ENCODE results near the gene TEX2. TPM values are rescaled to one million over a fixed set of nuclear protein-coding genes. Genes with fewer than 3 reads are reported as not detected.

The TEX2 gene
- polyA plus RNA-seq, 1 of the 3 experiments (the other 2 are of a cell fraction): 24.0 TPM

- no peak for DNase-seq
- no peaks in the 10 kb centered on the region for H3K27me3 ChIP-seq (ENCODE audit: insufficient read depth)
- TF ChIP-seq POLR2AphosphoS5 (IDR thresholded peaks at IDR 0.05; ENCODE audit: low read depth, low read length) (no peak), FOXM1 (IDR thresholded peaks at IDR 0.05; ENCODE audit: low read depth) (no peak), MEF2A (IDR thresholded peaks at IDR 0.05; ENCODE audit: borderline replicate concordance, low read depth) (no peak), NFIC (IDR thresholded peaks at IDR 0.05; ENCODE audit: borderline replicate concordance) (no peak), SMC3 (IDR thresholded peaks at IDR 0.05; ENCODE audit: low read depth, low read length) (no peak), USF2 (IDR thresholded peaks at IDR 0.05; ENCODE audit: borderline replicate concordance, low read depth, low read length) (no peak), TEAD4 (IDR thresholded peaks at IDR 0.05; ENCODE audit: borderline replicate concordance, insufficient read depth) (no peak), EZH2phosphoT487 (IDR thresholded peaks at IDR 0.05; ENCODE audit: borderline replicate concordance, low read depth) (no peak), PBX3 (IDR thresholded peaks at IDR 0.05) (no peak), MXI1 (IDR thresholded peaks at IDR 0.05; ENCODE audit: low read depth, low read length) (no peak), SIN3A (IDR thresholded peaks at IDR 0.05; ENCODE audit: borderline replicate concordance, low read depth, low read length) (no peak), GABPA (IDR thresholded peaks at IDR 0.05; ENCODE audit: low read depth) (no peak), NRF1 (IDR thresholded peaks at IDR 0.05; ENCODE audit: low read depth, low read length) (no peak), MAX (IDR thresholded peaks at IDR 0.05; ENCODE audit: low read depth) (no peak), RFX5 (IDR thresholded peaks at IDR 0.05; ENCODE audit: low read length) (no peak), TCF12 (IDR thresholded peaks at IDR 0.05) (no peak), RAD21 (IDR thresholded peaks at IDR 0.05; ENCODE audit: low read length) (no peak)
- H3K9me2 ChIP-seq: no peaks in the 10 kb centered on the region
- POLR2A ChIA-PET: no interaction called here
- H3K36me3 ChIP-seq (replicated peaks in 1 of 2; ENCODE audit: control insufficient read depth in 1 of 2, insufficient read depth in 2 of 2, low read length in 1 of 2): peaks cover 6 to 8% of the 10 kb centered on the region in 2 experiments
- H4K20me1 ChIP-seq (ENCODE audit: insufficient read depth): no peaks in the 10 kb centered on the region
- no peak overlapping the region; a peak in 1 of 4 replicates for H3K27ac ChIP-seq (ENCODE audit: low read depth in 2 of 2, low read length in 1 of 2)
- H2AFZ ChIP-seq (ENCODE audit: low read depth): no peak overlapping the region
- peaks cover 32 to 45% of the 10 kb centered on the region in 2 experiments for H3K4me1 ChIP-seq (ENCODE audit: control insufficient read depth in 1 of 2, insufficient read depth in 2 of 2, low read depth in 1 of 2, low read length in 1 of 2)
- H3K4me2 ChIP-seq: no peak overlapping the region; the same call in 1 of the 2 replicates
- H3K4me3 ChIP-seq (ENCODE audit: low read depth in 2 of 2, low read length in 1 of 2): no peak overlapping the region
- H3K79me2 ChIP-seq (ENCODE audit: insufficient read depth): peaks cover 91% of the 10 kb centered on the region
- 82% methylated on average over 2 of the region's 2 CpGs for WGBS (ENCODE audit: low lambda C conversion rate)
- no peaks in the 10 kb centered on the region for H3K9me3 ChIP-seq
- peaks cover 34% of the 10 kb centered on the region for H3F3A ChIP-seq (replicated peaks; ENCODE audit: insufficient read depth)
- CTCF ChIA-PET: interaction anchor here (0.6 to 2.1 kb wide), 4 partner anchors 10 to 286 kb away, joined by 3 to 8 read pairs (median 5); no protein-coding TSS in a partner anchor
- H3K9ac ChIP-seq: no peak overlapping the region
Measured at GRCh38 chr17:64205804-64206203, 57.3 kb downstream of the TEX2 start.

GRCh38 chr17:64203630-64204029 lies 59.4 kb downstream of the TEX2 start:
- 68% methylated on average over 4 of the region's 4 CpGs for WGBS (ENCODE audit: low lambda C conversion rate)
- peaks cover 0 to 8% of the 10 kb centered on the region in 2 experiments for H3K36me3 ChIP-seq (replicated peaks in 1 of 2; ENCODE audit: control insufficient read depth in 1 of 2, insufficient read depth in 2 of 2, low read length in 1 of 2)
- TF ChIP-seq USF1 (IDR thresholded peaks at IDR 0.05; ENCODE audit: borderline replicate concordance, low read depth) (no peak), GABPA (IDR thresholded peaks at IDR 0.05; ENCODE audit: low read depth) (no peak), MEF2A (IDR thresholded peaks at IDR 0.05; ENCODE audit: borderline replicate concordance, low read depth) (no peak), RAD21 (IDR thresholded peaks at IDR 0.05; ENCODE audit: low read length) (no peak), EZH2phosphoT487 (IDR thresholded peaks at IDR 0.05; ENCODE audit: borderline replicate concordance, low read depth) (no peak), EP300 (IDR thresholded peaks at IDR 0.05; ENCODE audit: borderline replicate concordance in 1 of 2, low read depth in 1 of 2, low read length in 1 of 2) (no peak), MXI1 (IDR thresholded peaks at IDR 0.05; ENCODE audit: low read depth, low read length) (no peak), JUND (IDR thresholded peaks at IDR 0.05) (no peak), ZBTB33 (IDR thresholded peaks at IDR 0.05; ENCODE audit: borderline replicate concordance, low read depth) (no peak), POLR2AphosphoS5 (IDR thresholded peaks at IDR 0.05; ENCODE audit: low read depth, low read length) (no peak), GATA2 (CRISPR knock-in tag; IDR thresholded peaks at IDR 0.05) (no peak)

More at GRCh38 chr17:64203630-64204029, 59.4 kb downstream of the TEX2 start:
- peaks cover 39% of the 10 kb centered on the region for H3F3A ChIP-seq (replicated peaks; ENCODE audit: insufficient read depth)
- H3K4me1 ChIP-seq (ENCODE audit: control insufficient read depth in 1 of 2, insufficient read depth in 2 of 2, low read depth in 1 of 2, low read length in 1 of 2): peaks cover 40 to 50% of the 10 kb centered on the region in 2 experiments
- no peak for DNase-seq
- peak overlapping the region in 1 of 2 experiments; percentile 83; a peak in 3 of 4 replicates for H3K27ac ChIP-seq (ENCODE audit: low read depth in 2 of 2, low read length in 1 of 2)
- no peak overlapping the region for H3K9ac ChIP-seq
- H2AFZ ChIP-seq (ENCODE audit: low read depth): no peak overlapping the region
- no peak overlapping the region for H3K4me3 ChIP-seq (ENCODE audit: low read depth in 2 of 2, low read length in 1 of 2)
- H3K79me2 ChIP-seq (ENCODE audit: insufficient read depth): peaks cover 93% of the 10 kb centered on the region
- ChIA-PET CTCF (interaction anchor here (1.0 to 1.4 kb wide), 3 partner anchors 12 to 118 kb away, joined by 3 to 4 read pairs (median 4); no protein-coding TSS in a partner anchor), POLR2A (interaction anchor here (0.6 kb wide), 1 partner anchor 364 kb away, joined by 4 read pairs; no protein-coding TSS in a partner anchor)
- H3K9me3 ChIP-seq: 0 out of 2 replicates have a peak, but pooled peaks cover under 1% of the 10 kb centered on the region
- H3K4me2 ChIP-seq: 0 out of 2 replicates have a peak overlapping the region, but pooled peaks have one; percentile 60
- no peaks in the 10 kb centered on the region for H4K20me1 ChIP-seq (ENCODE audit: insufficient read depth)
- H3K9me2 ChIP-seq: no peaks in the 10 kb centered on the region
- H3K27me3 ChIP-seq (ENCODE audit: insufficient read depth): no peaks in the 10 kb centered on the region
